Hepatocyte (in vitro differentiated cells): ENCODE measurements around the gene ANKHD1. TPM values are rescaled to one million over a fixed set of nuclear protein-coding genes. Genes with fewer than 3 reads are reported as not detected.

Experiments
- DNase-seq: peaks from one replicate; pipeline ENCODE4 v3.0.0-alpha.2; 2016; ENCODE audit warnings: low spot score
- H2AFZ ChIP-seq: fragments of 200-600 bp; sonication (generic); 2 replicates; pipeline ENCODE4 v1.6.0; 2016; ENCODE audit warnings: antibody characterized with exemption, mild to moderate bottlenecking
- H3K27ac ChIP-seq: fragments of 200-600 bp; sonication (generic); 2 replicates; pipeline ENCODE4 v1.5.1; 2016; ENCODE audit warnings: mild to moderate bottlenecking
- H3K27me3 ChIP-seq: fragments of 200-600 bp; sonication (generic); 2 replicates; pipeline ENCODE4 v1.6.1; 2016
- H3K36me3 ChIP-seq: fragments of 200-600 bp; sonication (generic); replicated peaks from 2 replicates; pipeline ENCODE4 v1.5.1; 2016; ENCODE audit warnings: low read depth; ENCODE audit not compliant: insufficient read depth
- H3K4me1 ChIP-seq: fragments of 200-600 bp; sonication (generic); 2 replicates; pipeline ENCODE4 v1.5.1; 2016; ENCODE audit warnings: mild to moderate bottlenecking, moderate library complexity; ENCODE audit not compliant: insufficient read depth
- H3K4me2 ChIP-seq: fragments of 200-600 bp; sonication (generic); 2 replicates; pipeline ENCODE4 v1.6.0; 2016
- H3K4me3 ChIP-seq: fragments of 200-600 bp; sonication (generic); 2 replicates; pipeline ENCODE4 v1.5.1; 2016; ENCODE audit warnings: mild to moderate bottlenecking
- H3K79me2 ChIP-seq: fragments of 200-600 bp; sonication (generic); 2 replicates; pipeline ENCODE4 v1.6.0; 2017; ENCODE audit warnings: mild to moderate bottlenecking
- H3K9me2 ChIP-seq: fragments of 200-600 bp; sonication (generic); replicated peaks from 2 replicates; pipeline ENCODE4 v1.6.0; 2017; ENCODE audit warnings: mild to moderate bottlenecking; ENCODE audit not compliant: insufficient read depth
- H3K9me3 ChIP-seq: fragments of 200-600 bp; sonication (generic); 2 replicates; pipeline ENCODE4 v1.5.1; 2016; ENCODE audit warnings: low read depth, mild to moderate bottlenecking
- H4K20me1 ChIP-seq: fragments of 200-600 bp; sonication (generic); 2 replicates; pipeline ENCODE4 v1.6.0; 2016; ENCODE audit warnings: mild to moderate bottlenecking; ENCODE audit not compliant: insufficient read depth, poor library complexity, severe bottlenecking
- CTCF ChIP-seq: fragments of 200-600 bp; sonication (generic); IDR thresholded peaks from 2 replicates; pipeline ENCODE4 v1.5.1; 2016; ENCODE audit warnings: antibody characterized with exemption, mild to moderate bottlenecking; ENCODE audit not compliant: poor library complexity
- EZH2 ChIP-seq: fragments of 200-600 bp; sonication (generic); IDR thresholded peaks from 2 replicates; pipeline ENCODE4 v1.6.1; 2016; ENCODE audit warnings: antibody characterized with exemption, mild to moderate bottlenecking, borderline replicate concordance
- EZH2phosphoT487 ChIP-seq: fragments of 200-600 bp; sonication (generic); IDR thresholded peaks from one replicate; pipeline ENCODE4 v1.6.1; 2018; ENCODE audit warnings: antibody characterized with exemption, mild to moderate bottlenecking, low read depth, moderate library complexity; ENCODE audit not compliant: unreplicated experiment, severe bottlenecking
- WGBS: methylation state at CpG from one replicate; pipeline ENCODE4 v1.1.6; 2016; ENCODE audit warnings: low lambda C conversion rate; ENCODE audit errors: missing lambda C conversion rate; 5-methylcytosine and 5-hydroxymethylcytosine counted together
- polyA plus RNA-seq: library from polyadenylated mRNA; unstranded; fragments of >200 nt; fragmentation: Nextera tagmentation; extraction: Ambion mirVana; gene quantifications from 2 replicates; pipeline ENCODE4 v1.2.1, GENCODE V29; 2016
- total RNA-seq: library from RNA; depleted of rRNA; stranded (reverse); fragments of >200 nt; gene quantifications from 2 replicates; pipeline ENCODE4 v1.2.3, GENCODE V29; 2014

Gene ANKHD1
- 70.7 and 78.9 TPM in 2 replicates for total RNA-seq
- polyA plus RNA-seq = 53.6 and 84.4 TPM in 2 replicates

GRCh38 chr5:140401362-140402257 is at the start of gene ANKHD1:
ANKHD1 (plus strand) TSS chr5:140401833; CDS start chr5:140401968, 135 bp downstream.
- H3K27ac ChIP-seq = peak within 1 kb of the TSS; percentile 92
- peaks cover 41% of the 10 kb centered on the region for H4K20me1 ChIP-seq
- no peaks in the 10 kb centered on the region for H3K27me3 ChIP-seq
- DNase-seq = peak; percentile 99
- H3K9me2 ChIP-seq = no peaks in the 10 kb centered on the region
- H3K9me3 ChIP-seq = no peaks in the 10 kb centered on the region
- peak within 1 kb of the TSS; percentile 42 for H2AFZ ChIP-seq
- peaks cover 18% of the 10 kb centered on the region for H3K4me1 ChIP-seq
- peaks cover 59% of the 10 kb centered on the region for H3K79me2 ChIP-seq
- peak within 1 kb of the TSS; percentile 88 for H3K4me2 ChIP-seq
- no peak for TF ChIP-seq EZH2phosphoT487
- no peak for TF ChIP-seq CTCF
- no peak for TF ChIP-seq EZH2
- H3K4me3 ChIP-seq = peak within 1 kb of the TSS; percentile 44
- H3K36me3 ChIP-seq = no peaks in the 10 kb centered on the region
- 1% methylated on average over 83 of the region's 83 CpGs for WGBS

GRCh38 chr5:140355546-140355945 is 46.1 kb upstream of the ANKHD1 start:
- H3K27me3 ChIP-seq = no peaks in the 10 kb centered on the region
- H3K79me2 ChIP-seq = no peaks in the 10 kb centered on the region
- TF ChIP-seq EZH2 (no peak), EZH2phosphoT487 (no peak), CTCF (no peak)
- H3K4me1 ChIP-seq = no peaks in the 10 kb centered on the region
- H3K36me3 ChIP-seq = no peaks in the 10 kb centered on the region
- WGBS = 82% methylated on average over 7 of the region's 7 CpGs
- no peak for DNase-seq
- H3K9me3 ChIP-seq = no peaks in the 10 kb centered on the region
- no peak overlapping the region for H3K4me2 ChIP-seq
- H4K20me1 ChIP-seq = no peaks in the 10 kb centered on the region
- no peaks in the 10 kb centered on the region for H3K9me2 ChIP-seq
- no peak overlapping the region for H3K27ac ChIP-seq
- no peak overlapping the region for H2AFZ ChIP-seq
- H3K4me3 ChIP-seq = no peak overlapping the region

- Histone ChIP-seq H3K4me3 (no peak overlapping the region), H3K27me3 (no peaks in the 10 kb centered on the region), H3K79me2 (no peaks in the 10 kb centered on the region), H3K9me2 (no peaks in the 10 kb centered on the region), H3K27ac (no peak overlapping the region), H2AFZ (peak overlapping the region; percentile 52), H3K4me1 (no peaks in the 10 kb centered on the region), H4K20me1 (no peaks in the 10 kb centered on the region), H3K9me3 (no peaks in the 10 kb centered on the region), H3K36me3 (no peaks in the 10 kb centered on the region), H3K4me2 (peak overlapping the region; percentile 66)
- no peak for DNase-seq
- 50% methylated on average over 10 of the region's 10 CpGs for whole genome bisulfite sequencing
- TF ChIP-seq EZH2 (no peak), EZH2phosphoT487 (no peak), CTCF (no peak)
Observed at GRCh38 chr5:140356853-140357725, 44.5 kb upstream of the ANKHD1 start.
